ENCODE measurements around the gene THADA.
"Not testable (repeated sequence)": the region's sequence is repeated elsewhere in the genome, so short reads cannot be mapped to it uniquely, and the experiment has no call there.

The THADA gene

GRCh38 chr2:43595603-43596412, at the start of gene THADA:
Gene THADA (minus strand): TSS chr2:43596038. CDS start chr2:43592392, 3,646 bp downstream.
- peak; percentile 90 to 95 for DNase-seq (ENCODE audit: low read depth in 2 of 2, low spot score in 1 of 2)

GRCh38 chr2:43643680-43644079, 47.8 kb upstream of the THADA start:
- no peak for DNase-seq (ENCODE audit: low read depth in 2 of 2, low spot score in 1 of 2)

GRCh38 chr2:43642363-43642762, 46.5 kb upstream of the THADA start:
- no peak for DNase-seq (ENCODE audit: low read depth in 2 of 2, low spot score in 1 of 2)

- peak; percentile 68 to 79 for DNase-seq (ENCODE audit: low read depth in 2 of 2, low spot score in 1 of 2)
Observed at GRCh38 chr2:43637030-43637803, 41.4 kb upstream of the THADA start, which contains the start of gene PLEKHH2. Gene PLEKHH2 (plus strand): TSS chr2:43637260. CDS start chr2:43644674, 7,414 bp downstream.

GRCh38 chr2:43636621-43637020, 40.8 kb upstream of the THADA start:
- no peak for DNase-seq (ENCODE audit: low read depth in 2 of 2, low spot score in 1 of 2)

- not testable (repeated sequence) for DNase-seq (ENCODE audit: low read depth in 2 of 2, low spot score in 1 of 2)
Observed at GRCh38 chr2:43636153-43636552, 40.3 kb upstream of the THADA start.

- no peak for DNase-seq (ENCODE audit: low read depth in 2 of 2, low spot score in 1 of 2)
Observed at GRCh38 chr2:43634604-43635306, 38.9 kb upstream of the THADA start.

GRCh38 chr2:43631618-43632317, 35.9 kb upstream of the THADA start:
- DNase-seq (ENCODE audit: low read depth in 2 of 2, low spot score in 1 of 2): no peak

GRCh38 chr2:43622931-43623451, 27.2 kb upstream of the THADA start:
- DNase-seq (ENCODE audit: low read depth in 2 of 2, low spot score in 1 of 2): no peak

GRCh38 chr2:43619511-43619910, 23.7 kb upstream of the THADA start:
- no peak for DNase-seq (ENCODE audit: low read depth in 2 of 2, low spot score in 1 of 2)

- no peak for DNase-seq (ENCODE audit: low read depth in 2 of 2, low spot score in 1 of 2)
Observed at GRCh38 chr2:43616967-43617680, 21.3 kb upstream of the THADA start.

- no peak for DNase-seq (ENCODE audit: low read depth in 2 of 2, low spot score in 1 of 2)
Observed at GRCh38 chr2:43612944-43613343, 17.1 kb upstream of the THADA start.

GRCh38 chr2:43611987-43612894, 16.4 kb upstream of the THADA start:
- DNase-seq (ENCODE audit: low read depth in 2 of 2, low spot score in 1 of 2): peak in 1 of 2 donors; percentile 51

GRCh38 chr2:43610361-43610760, 14.5 kb upstream of the THADA start:
- DNase-seq (ENCODE audit: low read depth in 2 of 2, low spot score in 1 of 2): no peak

- no peak for DNase-seq (ENCODE audit: low read depth in 2 of 2, low spot score in 1 of 2)
Observed at GRCh38 chr2:43609290-43609918, 13.6 kb upstream of the THADA start.

GRCh38 chr2:43605851-43606250, 10.0 kb upstream of the THADA start:
- no peak for DNase-seq (ENCODE audit: low read depth in 2 of 2, low spot score in 1 of 2)

- no peak for DNase-seq (ENCODE audit: low read depth in 2 of 2, low spot score in 1 of 2)
Observed at GRCh38 chr2:43605079-43605655, 9.3 kb upstream of the THADA start.

GRCh38 chr2:43604674-43605073, 8.8 kb upstream of the THADA start:
- no peak for DNase-seq (ENCODE audit: low read depth in 2 of 2, low spot score in 1 of 2)

Measured in stimulated activated CD8-positive, alpha-beta memory T cell treated with anti-CD3 and anti-CD28 coated beads, Interleukin-4, amount 100 ng/mL, for 1 hour (primary cell).